IMR-90 (cell line): Measurements from ENCODE around the gene AIF1. TPM values are rescaled to one million over a fixed set of nuclear protein-coding genes. Genes with fewer than 3 reads are reported as not detected.

Experiments used
- ATAC-seq: fragments of 200-7000 bp; cut with Tn5 transposase; 2 replicates; pipeline ENCODE4 v1.9.1; 2020; ENCODE audit warnings: low read depth, mild to moderate bottlenecking, moderate library complexity
- BruUV-seq: library from RNA; stranded (reverse); fragments of 400-500 nt; replicated peaks from 2 replicates; lab custom pipeline; 2021; lab: Mats Ljungman, UMichigan
- CTCF ChIA-PET: fragments of 300-600 bp; formaldehyde crosslinking; extraction: SDS; loops from one replicate; lab custom pipeline; 2021; ENCODE audit warnings: antibody characterized with exemption; lab: Yijun Ruan, JAX
- POLR2A ChIA-PET: fragments of 300-600 bp; sonication (Branson Sonifier 250); formaldehyde crosslinking; loops from one replicate; lab custom pipeline; 2022; ENCODE audit warnings: antibody characterized with exemption; ENCODE audit not compliant: unreplicated experiment; lab: Charles Lee
- DNase-seq: peaks from one replicate; pipeline ENCODE4 v3.0.0; 2013
- H2AFZ ChIP-seq: replicated peaks from 2 replicates; pipeline ENCODE3; 2013; ENCODE audit warnings: low read length, mild to moderate bottlenecking; ENCODE audit not compliant: poor library complexity
- H2AK5ac ChIP-seq: 2 replicates; pipeline ENCODE4 v1.6.1; 2013; ENCODE audit warnings: low read depth, low read length, inconsistent platforms
- H2AK9ac ChIP-seq: replicated peaks from 2 replicates; pipeline ENCODE3; 2013; ENCODE audit warnings: mild to moderate bottlenecking, low read depth, low read length, moderate library complexity; ENCODE audit not compliant: poor library complexity
- H2BK120ac ChIP-seq: 2 replicates; pipeline ENCODE4 v1.6.1; 2013; ENCODE audit warnings: low read depth, low read length, inconsistent platforms
- H2BK15ac ChIP-seq: 3 replicates; pipeline ENCODE4 v1.6.1; 2013; ENCODE audit warnings: low read depth, low read length, inconsistent platforms
- H2BK20ac ChIP-seq: 2 replicates; pipeline ENCODE4 v1.6.1; 2013; ENCODE audit warnings: low read depth, mild to moderate bottlenecking, inconsistent platforms, low read length, moderate library complexity
- H2BK5ac ChIP-seq: 2 replicates; pipeline ENCODE4 v1.6.1; 2013; ENCODE audit warnings: mild to moderate bottlenecking, low read depth, low read length, inconsistent platforms; ENCODE audit not compliant: poor library complexity, severe bottlenecking
- H3K14ac ChIP-seq: replicated peaks from 2 replicates; pipeline ENCODE4 v1.6.1; 2013; ENCODE audit warnings: low read depth, low read length, inconsistent platforms
- H3K18ac ChIP-seq: 2 replicates; pipeline ENCODE4 v1.6.1; 2013; ENCODE audit warnings: low read depth, low read length, control low read depth
- H3K23ac ChIP-seq: 2 replicates; pipeline ENCODE4 v1.6.1; 2013; ENCODE audit warnings: low read depth, low read length, inconsistent platforms
- H3K27ac ChIP-seq: 2 replicates; pipeline ENCODE4 v1.5.1; 2013; ENCODE audit warnings: mild to moderate bottlenecking, control low read depth, low read length; ENCODE audit not compliant: insufficient read depth
- H3K27me3 ChIP-seq: 2 replicates; pipeline ENCODE4 v1.6.1; 2013; ENCODE audit warnings: low read length; ENCODE audit not compliant: control insufficient read depth, insufficient read depth
- H3K36me3 ChIP-seq: 2 replicates; pipeline ENCODE4 v1.6.1; 2013; ENCODE audit warnings: low read length, mixed read lengths; ENCODE audit not compliant: control insufficient read depth, insufficient read depth
- H3K4ac ChIP-seq: 2 replicates; pipeline ENCODE4 v1.6.1; 2013; ENCODE audit warnings: low read depth, low read length, inconsistent platforms
- H3K4me1 ChIP-seq: 2 replicates; pipeline ENCODE4 v1.6.1; 2013; ENCODE audit warnings: low read length, mixed read lengths; ENCODE audit not compliant: control insufficient read depth, insufficient read depth
- H3K4me2 ChIP-seq: 2 replicates; pipeline ENCODE4 v1.6.1; 2013; ENCODE audit warnings: low read depth, mild to moderate bottlenecking, control low read depth, low read length, moderate library complexity
- H3K4me3 ChIP-seq: 2 replicates; pipeline ENCODE4 v1.5.1; 2013; ENCODE audit warnings: low read depth, mild to moderate bottlenecking, control low read depth, low read length, moderate library complexity; ENCODE audit not compliant: insufficient read depth
- H3K56ac ChIP-seq: 2 replicates; pipeline ENCODE4 v1.6.1; 2013; ENCODE audit warnings: low read length, inconsistent platforms; ENCODE audit not compliant: insufficient read depth; ENCODE audit errors: extremely low read depth
- H3K79me1 ChIP-seq, 2 experiments: 2 replicates each; pipeline ENCODE4 v1.6.1; 2013; ENCODE audit warnings: low read length in 2 of 2, inconsistent platforms in 1 of 2, low read depth in 1 of 2
- H3K9ac ChIP-seq: 2 replicates; pipeline ENCODE4 v1.6.1; 2013; ENCODE audit warnings: low read depth, low read length, control low read depth
- H3K9me1 ChIP-seq: 2 replicates; pipeline ENCODE4 v1.6.1; 2013; ENCODE audit warnings: low read length, inconsistent platforms; ENCODE audit not compliant: insufficient read depth
- H3K9me3 ChIP-seq: 2 replicates; pipeline ENCODE4 v1.6.1; 2013; ENCODE audit warnings: low read length; ENCODE audit not compliant: control insufficient read depth, insufficient read depth
- H4K20me1 ChIP-seq: 2 replicates; pipeline ENCODE4 v1.6.1; 2013; ENCODE audit warnings: low read length, inconsistent platforms; ENCODE audit not compliant: insufficient read depth
- H4K5ac ChIP-seq: 2 replicates; pipeline ENCODE4 v1.6.1; 2013; ENCODE audit warnings: mild to moderate bottlenecking, low read depth, low read length, control low read depth
- H4K8ac ChIP-seq, 2 experiments: 2 replicates each; pipeline ENCODE4 v1.6.1; 2013; ENCODE audit warnings: low read depth in 2 of 2, low read length in 2 of 2, control low read depth in 1 of 2, inconsistent platforms in 1 of 2
- H4K91ac ChIP-seq: 2 replicates; pipeline ENCODE4 v1.6.1; 2013; ENCODE audit warnings: low read depth, low read length, inconsistent platforms; ENCODE audit not compliant: insufficient read depth
- BHLHE40 ChIP-seq: fragments of 150-350 bp; IDR thresholded peaks from 2 replicates; pipeline ENCODE4 v1.6.1; 2016; ENCODE audit warnings: mild to moderate bottlenecking, low read depth, low read length
- CEBPB ChIP-seq: IDR thresholded peaks from 2 replicates; pipeline ENCODE4 v1.6.1; 2012; ENCODE audit warnings: low read depth, low read length, improper control_type of control experiment
- CHD1 ChIP-seq: IDR thresholded peaks from 2 replicates; pipeline ENCODE4 v1.6.1; 2012; ENCODE audit warnings: low read depth, low read length, improper control_type of control experiment
- FOS ChIP-seq: fragments of 150-350 bp; IDR thresholded peaks from 2 replicates; pipeline ENCODE4 v1.6.1; 2016; ENCODE audit warnings: low read depth, low read length
- MAFK ChIP-seq: IDR thresholded peaks from 2 replicates; pipeline ENCODE4 v1.6.1; 2012; ENCODE audit warnings: low read depth, low read length, improper control_type of control experiment
- MAZ ChIP-seq: IDR thresholded peaks from 2 replicates; pipeline ENCODE4 v1.6.1; 2012; ENCODE audit warnings: low read depth, mild to moderate bottlenecking, low read length, improper control_type of control experiment, moderate library complexity, borderline replicate concordance
- MXI1 ChIP-seq: IDR thresholded peaks from 2 replicates; pipeline ENCODE4 v1.6.1; 2012; ENCODE audit warnings: low read depth, mild to moderate bottlenecking, low read length, moderate library complexity, borderline replicate concordance
- NFE2L2 ChIP-seq: fragments of 150-350 bp; IDR thresholded peaks from 2 replicates; pipeline ENCODE4 v1.6.1; 2016; ENCODE audit warnings: low read depth, mild to moderate bottlenecking, low read length
- POLR2A ChIP-seq: IDR thresholded peaks from 2 replicates; pipeline ENCODE4 v1.6.1; 2012; ENCODE audit warnings: mild to moderate bottlenecking, low read depth, low read length
- RAD21 ChIP-seq: IDR thresholded peaks from 2 replicates; pipeline ENCODE4 v1.6.1; 2012; ENCODE audit warnings: low read length, improper control_type of control experiment
- RCOR1 ChIP-seq: IDR thresholded peaks from 2 replicates; pipeline ENCODE4 v1.6.1; 2012; ENCODE audit warnings: mild to moderate bottlenecking, low read length, improper control_type of control experiment; ENCODE audit not compliant: insufficient replicate concordance
- RFX5 ChIP-seq: IDR thresholded peaks from 2 replicates; pipeline ENCODE4 v1.8.0; 2012; ENCODE audit warnings: low read depth, mild to moderate bottlenecking, low read length, moderate library complexity
- SMC3 ChIP-seq: fragments of 150-350 bp; IDR thresholded peaks from 2 replicates; pipeline ENCODE4 v1.6.1; 2016; ENCODE audit warnings: low read depth, mild to moderate bottlenecking, antibody characterized with exemption, low read length, moderate library complexity
- WGBS, 2 experiments: methylation state at CpG; one replicate each; pipeline versions ENCODE4 v1.1.5 to v1.1.7; 2013; ENCODE audit warnings: missing lambda C conversion rate in 2 of 2; ENCODE audit not compliant: insufficient read length in 1 of 2; ENCODE audit errors: extremely low coverage in 2 of 2; 5-methylcytosine and 5-hydroxymethylcytosine counted together
- dilution Hi-C: fragments of 300-500 bp; cut with HindIII; formaldehyde crosslinking; loops from one replicate; pipeline ENCODE4 v1.14.3; 2018; ENCODE audit warnings: low sequenced_read_pairs; ENCODE audit not compliant: unreplicated experiment
- in situ Hi-C: fragments of 300-500 bp; cut with MboI; formaldehyde crosslinking; loops from 3 replicates; pipeline ENCODE4 v1.14.3; 2019; ENCODE audit warnings: low sequenced_read_pairs, inconsistent platforms, mixed read lengths
- intact Hi-C: fragments of 100-400 bp; cut with micrococcal nuclease; formaldehyde crosslinking; loops from 2 replicates; pipeline ENCODE4 v1.10.0; 2022
- polyA plus RNA-seq, 3 experiments: library from polyadenylated mRNA; depleted of rRNA; stranded (reverse); fragments of >200 nt; gene quantifications; 2 replicates each; pipeline ENCODE4 v1.2.3, GENCODE V29; 2012; ENCODE audit warnings: low replicate concordance in 1 of 3
- total RNA-seq: library from RNA; depleted of rRNA; stranded (reverse); fragments of >200 nt; gene quantifications from 2 replicates; pipeline ENCODE4 v1.2.3, GENCODE V29; 2012
- TF ChIP-seq, protein P1 (sequence below): fragments of 150-350 bp; IDR thresholded peaks from 2 replicates; pipeline ENCODE4 v1.6.1; 2017; ENCODE audit warnings: mild to moderate bottlenecking, antibody characterized with exemption, low read length, low read depth
- TF ChIP-seq, protein P2 (sequence below): fragments of 150-350 bp; IDR thresholded peaks from 2 replicates; pipeline ENCODE4 v1.6.1; 2016; ENCODE audit warnings: low read depth, mild to moderate bottlenecking, low read length, moderate library complexity, borderline replicate concordance
- TF ChIP-seq, protein P3 (sequence below): conservative IDR thresholded peaks from 2 replicates; pipeline ENCODE4 v1.5.1; 2012; ENCODE audit warnings: mild to moderate bottlenecking, low read depth, low read length, improper control_type of control experiment

Gene AIF1
- total and polyA plus RNA-seq, 2 of the 4 experiments (the other 2 are of a cell fraction): not detected

DNA sequence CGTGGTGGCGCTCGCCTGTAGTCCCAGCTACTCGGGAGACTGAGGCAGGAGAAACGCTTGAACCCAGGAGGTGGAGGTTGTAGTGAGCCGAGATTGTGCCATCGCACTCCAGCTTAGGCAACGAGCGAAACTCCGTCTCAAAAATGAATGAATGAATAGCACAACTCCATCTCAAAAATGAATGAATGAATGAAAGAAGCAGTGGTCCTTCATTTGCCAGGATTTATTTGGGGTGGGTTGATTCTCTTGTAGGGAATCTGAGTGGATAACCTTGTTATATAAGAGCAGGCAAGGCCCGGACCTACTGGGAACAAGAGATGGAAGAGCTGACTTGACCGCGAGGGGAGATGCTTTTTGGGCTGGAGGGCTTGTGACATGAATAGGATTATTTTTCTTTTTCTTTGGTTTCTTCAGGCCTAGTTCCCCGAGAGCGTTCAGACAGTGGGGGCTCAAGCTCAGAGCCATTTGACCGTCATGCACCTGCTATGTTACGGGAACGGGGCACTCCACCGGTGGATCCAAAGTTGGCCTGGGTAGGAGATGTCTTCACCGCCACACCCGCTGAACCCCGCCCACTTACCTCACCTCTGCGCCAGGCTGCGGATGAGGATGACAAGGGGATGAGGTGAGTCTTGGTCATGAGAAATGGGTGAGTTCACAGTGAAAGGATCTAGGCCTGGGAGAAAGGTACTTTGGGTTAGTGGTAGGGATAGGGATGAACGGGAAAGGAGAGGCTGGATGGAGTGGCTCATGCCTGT lies 15.3 kb downstream of the AIF1 start:
- H3K4me1 ChIP-seq: no peaks in the 10 kb centered on the region
- TF ChIP-seq, protein P1, sequence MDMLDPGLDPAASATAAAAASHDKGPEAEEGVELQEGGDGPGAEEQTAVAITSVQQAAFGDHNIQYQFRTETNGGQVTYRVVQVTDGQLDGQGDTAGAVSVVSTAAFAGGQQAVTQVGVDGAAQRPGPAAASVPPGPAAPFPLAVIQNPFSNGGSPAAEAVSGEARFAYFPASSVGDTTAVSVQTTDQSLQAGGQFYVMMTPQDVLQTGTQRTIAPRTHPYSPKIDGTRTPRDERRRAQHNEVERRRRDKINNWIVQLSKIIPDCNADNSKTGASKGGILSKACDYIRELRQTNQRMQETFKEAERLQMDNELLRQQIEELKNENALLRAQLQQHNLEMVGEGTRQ: no peak
- TF ChIP-seq FOS (no peak), MAFK (no peak), BHLHE40 (no peak), CHD1 (no peak), SMC3 (no peak), RAD21 (no peak), POLR2A (no peak), RCOR1 (no peak), RFX5 (no peak), NFE2L2 (no peak), MAZ (no peak), CEBPB (no peak), MXI1 (no peak)
- TF ChIP-seq, protein P2, sequence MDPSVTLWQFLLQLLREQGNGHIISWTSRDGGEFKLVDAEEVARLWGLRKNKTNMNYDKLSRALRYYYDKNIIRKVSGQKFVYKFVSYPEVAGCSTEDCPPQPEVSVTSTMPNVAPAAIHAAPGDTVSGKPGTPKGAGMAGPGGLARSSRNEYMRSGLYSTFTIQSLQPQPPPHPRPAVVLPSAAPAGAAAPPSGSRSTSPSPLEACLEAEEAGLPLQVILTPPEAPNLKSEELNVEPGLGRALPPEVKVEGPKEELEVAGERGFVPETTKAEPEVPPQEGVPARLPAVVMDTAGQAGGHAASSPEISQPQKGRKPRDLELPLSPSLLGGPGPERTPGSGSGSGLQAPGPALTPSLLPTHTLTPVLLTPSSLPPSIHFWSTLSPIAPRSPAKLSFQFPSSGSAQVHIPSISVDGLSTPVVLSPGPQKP: no peak
- TF ChIP-seq, protein P3, sequence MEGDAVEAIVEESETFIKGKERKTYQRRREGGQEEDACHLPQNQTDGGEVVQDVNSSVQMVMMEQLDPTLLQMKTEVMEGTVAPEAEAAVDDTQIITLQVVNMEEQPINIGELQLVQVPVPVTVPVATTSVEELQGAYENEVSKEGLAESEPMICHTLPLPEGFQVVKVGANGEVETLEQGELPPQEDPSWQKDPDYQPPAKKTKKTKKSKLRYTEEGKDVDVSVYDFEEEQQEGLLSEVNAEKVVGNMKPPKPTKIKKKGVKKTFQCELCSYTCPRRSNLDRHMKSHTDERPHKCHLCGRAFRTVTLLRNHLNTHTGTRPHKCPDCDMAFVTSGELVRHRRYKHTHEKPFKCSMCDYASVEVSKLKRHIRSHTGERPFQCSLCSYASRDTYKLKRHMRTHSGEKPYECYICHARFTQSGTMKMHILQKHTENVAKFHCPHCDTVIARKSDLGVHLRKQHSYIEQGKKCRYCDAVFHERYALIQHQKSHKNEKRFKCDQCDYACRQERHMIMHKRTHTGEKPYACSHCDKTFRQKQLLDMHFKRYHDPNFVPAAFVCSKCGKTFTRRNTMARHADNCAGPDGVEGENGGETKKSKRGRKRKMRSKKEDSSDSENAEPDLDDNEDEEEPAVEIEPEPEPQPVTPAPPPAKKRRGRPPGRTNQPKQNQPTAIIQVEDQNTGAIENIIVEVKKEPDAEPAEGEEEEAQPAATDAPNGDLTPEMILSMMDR: no peak
- no peak overlapping the region for H3K4me2 ChIP-seq
- peak overlapping the region; percentile 29 for H2AK9ac ChIP-seq
- H2AFZ ChIP-seq: no peak overlapping the region
- H3K23ac ChIP-seq: no peak overlapping the region
- dilution Hi-C loops (no loop called here), intact Hi-C loops (no loop called here), in situ Hi-C loops (no loop called here)
- no peak overlapping the region for H4K8ac ChIP-seq
- H3K56ac ChIP-seq: no peak overlapping the region
- ChIA-PET CTCF (no interaction called here), POLR2A (no interaction called here)
- H3K9me1 ChIP-seq: no peaks in the 10 kb centered on the region
- H2BK120ac ChIP-seq: no peak overlapping the region
- H4K20me1 ChIP-seq: peaks cover 33% of the 10 kb centered on the region
- no peak for ATAC-seq
- H2BK20ac ChIP-seq: no peak overlapping the region
- no peaks in the 10 kb centered on the region for H3K9me3 ChIP-seq
- H3K27ac ChIP-seq: no peak overlapping the region
- H4K91ac ChIP-seq: no peak overlapping the region
- no peak overlapping the region for H3K4me3 ChIP-seq
- no peak overlapping the region for H3K4ac ChIP-seq
- no TSS peak for BruUV-seq
- H3K14ac ChIP-seq: no peak overlapping the region
- H3K18ac ChIP-seq: no peak overlapping the region
- peaks cover 94% of the 10 kb centered on the region for H3K36me3 ChIP-seq
- no peak overlapping the region for H2BK15ac ChIP-seq
- no peak overlapping the region for H2AK5ac ChIP-seq
- H2BK5ac ChIP-seq: no peak overlapping the region
- peaks cover 45 to 70% of the 10 kb centered on the region in 2 experiments for H3K79me1 ChIP-seq
- no peaks in the 10 kb centered on the region for H3K27me3 ChIP-seq
- no peak overlapping the region for H3K9ac ChIP-seq
- no peak overlapping the region for H4K5ac ChIP-seq
- no peak for DNase-seq
- WGBS, 2 experiments: 96% methylated on average over 9 of the region's 25 CpGs; no CpG with 5 or more reads in 1 of the 2 experiments
